Right renal cortex interstitium (tissue), 3 donors: ENCODE data around the gene TBX10. TPM values are rescaled to one million over a fixed set of nuclear protein-coding genes. Genes with fewer than 3 reads are reported as not detected.
"Not testable (repeated sequence)": the region's sequence is repeated elsewhere in the genome, so short reads cannot be mapped to it uniquely, and the experiment has no call there.

Source experiments
- DNase-seq, 3 donors: peaks; one replicate each; pipeline ENCODE4 v3.0.0-alpha.2; 2013; ENCODE audit warnings: low read depth in 3 of 3, low spot score in 2 of 3
- polyA plus RNA-seq, 3 donors: library from polyadenylated mRNA; unstranded; fragments of 120-200 nt; gene quantifications; one replicate each; pipeline ENCODE4 v1.2.1, GENCODE V29; 2013; ENCODE audit not compliant: insufficient read length in 3 of 3

The TBX10 gene
- polyA plus RNA-seq, 3 donors: not detected

DNA sequence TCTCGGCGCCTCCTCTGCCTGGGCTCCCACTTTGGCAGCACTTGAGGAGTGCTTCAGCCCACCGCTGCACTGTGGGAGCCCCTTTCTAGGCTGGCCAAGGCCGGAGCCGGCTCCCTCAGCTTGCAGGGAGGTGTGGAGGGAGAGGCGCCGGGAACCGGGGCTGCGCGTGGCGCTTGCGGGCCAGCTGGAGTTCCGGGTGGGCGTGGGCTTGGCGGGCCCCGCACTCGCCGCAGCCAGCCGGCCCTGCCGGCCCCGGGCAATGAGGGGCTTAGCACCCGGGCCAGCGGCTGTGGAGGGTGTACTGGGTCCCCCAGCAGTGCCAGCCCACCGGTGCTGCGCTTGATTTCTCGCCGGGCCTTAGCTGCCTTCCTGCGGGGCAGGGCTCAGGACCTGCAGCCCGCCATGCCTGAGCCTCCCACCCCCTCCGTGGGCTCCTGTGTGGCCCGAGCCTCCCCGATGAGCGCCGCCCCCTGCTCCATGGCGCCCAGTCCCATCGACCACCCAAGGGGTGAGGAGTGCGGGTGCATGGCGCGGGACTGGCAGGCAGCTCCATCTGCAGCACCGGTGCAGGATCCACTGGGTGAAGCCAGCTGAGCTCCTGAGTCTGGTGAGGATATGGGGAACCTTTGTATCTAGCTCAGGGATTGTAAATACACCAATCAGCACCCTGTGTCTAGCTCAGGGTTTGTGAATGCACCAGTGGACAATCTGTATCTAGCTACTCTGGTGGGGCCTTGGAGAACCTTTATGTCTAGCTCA is 20.5 kb downstream of the TBX10 start:
- not testable (repeated sequence) for DNase-seq

DNA sequence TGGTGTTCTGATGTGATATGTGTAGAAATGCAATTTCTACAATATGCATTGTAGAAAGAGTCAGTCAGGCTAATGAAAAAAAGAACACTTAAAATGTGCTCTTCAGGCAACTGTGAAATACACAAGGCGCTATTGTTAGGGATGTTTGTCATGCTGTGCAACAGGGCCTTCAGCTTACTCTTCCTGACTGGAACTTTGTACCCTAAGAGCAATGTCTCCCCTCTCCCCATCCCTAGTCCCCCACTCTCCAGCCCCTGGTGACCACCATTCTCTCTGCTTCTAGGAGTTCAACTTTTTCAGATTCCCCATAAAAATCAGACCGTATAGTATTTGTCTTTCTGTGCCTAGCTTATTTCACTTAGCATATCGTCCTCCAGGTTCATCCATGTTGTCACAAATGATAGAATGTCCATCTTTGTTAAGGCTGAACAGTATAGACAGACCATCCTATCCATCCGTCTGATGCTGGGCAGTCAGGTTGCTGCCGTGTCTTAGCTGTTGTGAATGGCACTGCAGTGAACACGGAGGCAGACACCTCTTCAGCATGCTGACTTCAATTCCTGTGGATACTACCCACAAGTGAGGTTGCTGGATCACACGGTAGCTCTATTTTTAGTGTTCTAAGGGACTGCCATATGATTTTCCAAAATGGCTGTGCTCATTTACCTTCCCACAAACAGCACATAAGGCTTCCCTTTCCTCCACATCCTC is 22.2 kb downstream of the TBX10 start:
- no peak for DNase-seq

DNA sequence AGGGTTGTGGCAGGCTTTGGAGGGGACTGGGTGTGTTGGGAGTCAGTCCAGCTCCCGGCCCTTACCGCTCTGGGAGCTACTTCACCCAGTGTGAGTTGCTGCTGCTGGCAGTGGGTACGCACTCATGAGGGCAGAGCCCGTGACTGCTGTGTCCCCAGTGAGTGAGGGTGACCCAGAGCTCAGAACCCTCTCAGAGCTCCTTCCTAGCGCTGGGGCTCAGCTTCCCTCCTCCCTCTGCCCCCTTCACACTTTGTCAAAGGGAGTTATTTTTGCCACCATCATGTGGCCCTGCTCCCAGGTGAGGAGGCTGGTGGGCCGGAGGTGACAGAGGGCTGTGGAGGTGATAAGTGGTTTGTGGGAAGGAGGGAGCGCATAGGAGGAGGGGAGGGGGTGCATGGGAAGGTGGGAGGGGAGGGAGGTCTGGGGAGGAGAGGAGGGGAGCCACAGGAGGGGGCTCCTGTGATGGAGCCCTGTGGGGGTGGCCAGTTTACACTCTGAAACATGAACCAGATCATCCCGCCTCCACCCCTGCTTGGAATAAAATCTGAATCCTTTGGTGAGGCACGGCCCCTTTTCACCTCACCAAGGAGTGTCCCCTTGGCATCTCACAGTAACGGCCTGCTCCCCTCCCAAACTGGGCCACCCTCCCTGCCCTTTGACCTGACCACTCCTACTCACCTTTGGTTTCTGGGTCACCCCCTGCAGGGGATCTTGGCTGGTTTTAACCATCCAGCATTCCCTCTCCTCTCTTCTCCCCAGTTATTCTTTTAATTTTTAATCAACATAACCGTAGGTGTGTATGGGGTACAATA is 22.9 kb downstream of the TBX10 start:
- DNase-seq: no peak

GRCh38 chr11:67615728-67616430 is 23.7 kb downstream of the TBX10 start:
- DNase-seq: no peak

- no peak for DNase-seq
Measured at GRCh38 chr11:67614730-67615714, 24.5 kb downstream of the TBX10 start.

DNA sequence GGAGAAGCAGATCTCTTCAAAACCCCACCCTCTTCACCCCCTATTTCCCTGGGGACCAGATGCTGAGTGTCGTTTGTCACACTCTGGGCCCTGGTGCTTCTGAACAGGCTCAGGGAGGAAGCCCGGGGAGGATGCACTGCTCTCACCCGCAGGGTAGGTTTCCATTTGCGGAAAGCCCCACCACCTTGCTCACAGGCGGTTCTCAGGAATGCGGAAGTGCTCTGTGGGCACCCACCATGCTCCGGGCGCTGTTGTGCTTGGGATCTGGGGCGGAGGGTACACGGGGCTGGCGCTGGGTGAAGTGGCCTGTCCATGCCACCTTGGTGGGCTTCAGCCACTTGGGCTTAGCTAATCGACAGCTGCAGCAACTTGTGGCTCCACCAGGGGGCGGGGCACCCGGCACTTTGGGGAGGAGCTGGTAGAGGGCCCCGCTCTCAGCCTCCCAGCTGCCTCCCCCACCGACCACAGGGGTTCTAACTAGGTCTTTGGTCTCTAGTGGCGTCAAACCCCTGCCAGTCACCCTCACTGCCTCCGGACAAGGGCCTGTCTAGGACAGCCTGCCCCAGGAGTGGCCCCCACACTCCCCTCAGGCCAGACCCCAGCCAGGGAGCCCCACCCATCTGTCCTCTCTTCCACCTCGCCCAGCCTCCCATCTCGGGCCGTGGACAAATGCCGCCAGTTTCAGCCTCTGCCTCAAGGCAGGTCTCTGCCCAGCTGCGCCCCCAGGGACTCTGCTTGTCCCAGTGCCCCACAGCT is 25.4 kb downstream of the TBX10 start:
- peak in 1 of 3 donors; percentile 40 for DNase-seq

GRCh38 chr11:67613313-67613959 is 26.1 kb downstream of the TBX10 start:
- DNase-seq: no peak

DNA sequence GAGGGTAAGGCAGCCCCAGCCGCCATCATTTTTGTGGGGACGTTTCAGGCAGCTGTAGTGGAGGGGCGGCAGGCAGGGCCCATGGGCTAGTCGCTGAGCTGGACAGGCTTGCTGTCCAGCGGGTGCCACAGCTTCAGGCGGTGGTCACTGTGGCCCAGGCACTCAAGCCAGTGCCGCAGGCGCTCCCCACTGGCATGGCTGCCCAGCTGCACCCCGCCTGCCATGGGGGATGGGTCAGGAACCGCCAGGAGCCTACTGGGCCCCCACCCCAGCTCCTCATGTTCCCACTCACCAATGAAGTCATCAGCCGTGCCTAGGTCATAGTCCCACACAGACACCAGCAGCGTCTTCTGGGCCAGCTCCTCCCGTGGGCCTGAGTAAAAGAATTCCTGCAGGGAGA is 26.8 kb downstream of the TBX10 start:
- DNase-seq: no peak

- DNase-seq: no peak
Measured at GRCh38 chr11:67611704-67612587, 27.6 kb downstream of the TBX10 start.

- DNase-seq: no peak
Measured at GRCh38 chr11:67611165-67611564, 28.4 kb downstream of the TBX10 start.

DNA sequence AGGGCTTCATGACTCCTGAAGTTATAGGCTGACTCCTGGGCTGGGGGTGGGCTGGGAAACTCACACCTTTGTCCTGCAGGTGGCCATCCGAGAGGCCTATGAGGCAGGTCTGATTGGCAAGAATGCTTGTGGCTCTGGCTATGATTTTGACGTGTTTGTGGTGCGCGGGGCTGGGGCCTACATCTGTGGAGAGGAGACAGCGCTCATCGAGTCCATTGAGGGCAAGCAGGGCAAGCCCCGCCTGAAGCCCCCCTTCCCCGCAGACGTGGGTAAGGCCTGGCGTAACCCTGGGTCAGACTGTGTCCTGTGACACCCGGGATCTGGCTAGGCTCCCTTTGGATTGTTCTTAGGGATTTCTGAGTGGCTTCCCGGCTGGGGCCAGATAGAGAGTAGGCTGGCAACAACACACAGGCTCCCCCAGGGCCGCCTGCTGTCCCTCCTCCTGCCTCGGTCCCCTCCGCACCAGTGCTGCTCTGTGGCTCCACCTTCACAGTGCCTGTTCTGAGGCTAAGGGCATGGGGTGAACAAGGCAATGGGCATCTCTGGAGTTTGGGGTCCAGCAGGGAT is 29.2 kb downstream of the TBX10 start:
- no peak for DNase-seq

GRCh38 chr11:67609316-67609715 is 30.2 kb downstream of the TBX10 start:
- no peak for DNase-seq

DNA sequence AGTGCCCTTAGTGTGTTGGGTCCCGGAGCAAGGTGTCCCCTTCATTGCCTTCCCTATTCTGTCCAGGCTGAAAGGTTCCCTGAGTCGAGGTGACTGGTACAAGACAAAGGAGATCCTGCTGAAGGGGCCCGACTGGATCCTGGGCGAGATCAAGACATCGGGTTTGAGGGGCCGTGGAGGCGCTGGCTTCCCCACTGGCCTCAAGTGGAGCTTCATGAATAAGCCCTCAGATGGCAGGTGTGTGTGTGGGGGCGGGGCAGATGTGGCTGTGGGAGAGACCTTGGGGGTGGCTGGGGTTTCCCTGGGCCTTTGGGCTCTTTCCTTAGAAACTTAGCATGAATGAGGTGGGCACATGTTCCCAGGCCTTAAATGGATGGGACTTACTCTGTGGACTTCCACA is 31.1 kb downstream of the TBX10 start:
- no peak for DNase-seq

DNA sequence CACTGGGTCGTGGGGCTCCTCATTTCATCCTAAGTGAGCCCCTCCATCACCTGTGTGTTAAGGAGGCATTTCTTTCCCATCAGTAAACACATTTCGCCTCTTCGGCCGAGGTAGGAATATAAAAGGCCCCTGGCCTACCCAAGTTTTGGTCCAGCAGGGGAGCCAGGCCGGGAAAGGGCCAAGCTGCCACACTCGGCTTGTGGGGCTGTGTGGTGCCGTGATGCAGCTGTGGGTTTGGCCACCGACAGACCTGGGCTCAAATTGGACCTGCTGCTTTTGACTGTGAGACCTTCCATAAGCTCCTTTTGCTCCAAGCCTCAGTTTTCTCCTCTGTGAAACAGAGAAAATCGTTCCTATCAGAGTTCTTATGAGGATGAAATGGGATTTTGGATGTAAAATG is 32.1 kb downstream of the TBX10 start:
- DNase-seq: no peak

GRCh38 chr11:67606492-67607295 is 32.9 kb downstream of the TBX10 start, which contains the start of gene NDUFV1:
Gene NDUFV1, plus strand, starts transcription at chr11:67606936. Its CDS starts 69 bp downstream, at chr11:67607005.
- peak; percentile 84 to 95 (median 88) for DNase-seq

GRCh38 chr11:67606093-67606491 is 33.5 kb downstream of the TBX10 start:
- no peak for DNase-seq
